Heart left ventricle (tissue), 16 donors: ENCODE measurements around the gene RGP1. TPM values are rescaled to one million over a fixed set of nuclear protein-coding genes. Genes with fewer than 3 reads are reported as not detected.

Source experiments
- ATAC-seq, 4 donors: fragments of 200-7000 bp; cut with Tn5 transposase; one replicate each; pipeline ENCODE4 v1.9.1; 2020 to 2022; ENCODE audit warnings: moderate library complexity in 4 of 4, mild to moderate bottlenecking in 3 of 4, moderate number of reproducible peaks in 1 of 4
- DNase-seq, 5 donors: peaks; one replicate each; pipeline ENCODE4 v3.0.0-alpha.2; 2020
- H3K27ac ChIP-seq, 12 donors: fragments of 200-600 bp; sonication (generic) in 4 of 12; one replicate each; pipeline versions ENCODE4 v1.5.0 to v1.8.0; 2016 to 2022; ENCODE audit warnings: mild to moderate bottlenecking in 2 of 12
- H3K27me3 ChIP-seq, 9 donors: fragments of 200-600 bp; sonication (generic) in 2 of 9; one replicate each; pipeline versions ENCODE4 v1.5.1 to v1.8.0; 2016 to 2022; ENCODE audit warnings: mild to moderate bottlenecking in 3 of 9
- H3K36me3 ChIP-seq, 9 donors: fragments of 200-600 bp; sonication (generic) in 2 of 9; one replicate each; pipeline versions ENCODE4 v1.5.0 to v1.8.0; 2018 to 2022; ENCODE audit warnings: mild to moderate bottlenecking in 2 of 9
- H3K4me1 ChIP-seq, 12 donors: fragments of 200-600 bp; sonication (generic) in 4 of 12; one replicate each; pipeline versions ENCODE4 v1.5.0 to v1.8.0; 2016 to 2022; ENCODE audit warnings: mild to moderate bottlenecking in 3 of 12
- H3K4me3 ChIP-seq, 12 donors: fragments of 200-600 bp; sonication (generic) in 4 of 12; one replicate each; pipeline versions ENCODE4 v1.5.0 to v1.8.0; 2017 to 2022; ENCODE audit warnings: mild to moderate bottlenecking in 9 of 12, moderate library complexity in 4 of 12
- H3K9me3 ChIP-seq, 12 donors: fragments of 200-600 bp; sonication (generic) in 4 of 12; one replicate each; pipeline versions ENCODE4 v1.5.0 to v1.8.0; 2016 to 2022; ENCODE audit warnings: mild to moderate bottlenecking in 1 of 12
- POLR2A ChIP-seq, 2 donors: fragments of 450-650 bp; IDR thresholded peaks; one replicate each; pipeline ENCODE4 v1.6.1; 2017; ENCODE audit warnings: antibody characterized with exemption in 2 of 2, mild to moderate bottlenecking in 2 of 2, moderate library complexity in 2 of 2
- WGBS, 4 donors: extraction: QIAGEN DNeasy Blood & Tissue Kit in 2 of 4; methylation state at CpG; one replicate each; pipeline versions ENCODE4 v1.1.5 to v1.1.7; 2013 to 2018; 5-methylcytosine and 5-hydroxymethylcytosine counted together
- intact Hi-C, 10 donors: fragments of 100-400 bp; cut with DNase I; formaldehyde crosslinking; loops; one replicate each; pipeline versions ENCODE4 v1.11.1 to v1.14.2; 2022
- polyA plus RNA-seq, 2 donors: library from polyadenylated mRNA; stranded (reverse); fragments of 200-250 nt; gene quantifications; one replicate each; pipeline ENCODE4 v1.2.3, GENCODE V29; 2013
- total RNA-seq, 9 donors: library from RNA; depleted of rRNA in 2 of 9; stranded (reverse); fragments of >200 nt in 2 of 9; fragmentation: NEBNext Ultra II Directional in 3 of 9; extraction: Animal tissue kit (Norgen Biotek cat#: 25700) in 3 of 9; gene quantifications; one replicate each; pipeline versions ENCODE4 v1.1.0 to v1.2.4, GENCODE V29; 2016 to 2023
- TF ChIP-seq, protein P1 (sequence below), 12 donors: fragments of 200-600 bp; sonication (generic) in 4 of 12; IDR thresholded peaks; one replicate each; pipeline versions ENCODE4 v1.5.0 to v1.8.0; 2018 to 2022; ENCODE audit warnings: antibody characterized with exemption in 12 of 12, mild to moderate bottlenecking in 5 of 12
- donor health status: ischemic (EF 13 %, LVEDD 7.1; RV severe dilation, severe dysfunction).
- donor health status: healthy with polysubstance abuse.
- donor health status: DM: no; HTN: yes; CAD: no.
- donor health status: DM: no; HTN: no; CAD: no.
- donor health status: ischemic (EF 25% LVEDD 6.9; RV normal size, moderate dysfunction).
- donor health status: ischemic (EF 25% LVEDD 5.7; RV mildly dilated, moderate dysfunction).
- donor health status: healthy.
- donor health status: DM: yes; HTN: yes; CAD: no.
- donor health status: ischemic (EF 35%, LVEDD 5.7; RV mildly dilated, moderate dysfunction).
- donor health status: nonischemic (EF 11% LVEDD 7.7; RV severe dilation, severe dysfunction).
- donor health status: DM: yes; HTN: yes; CAD: no.
- donor health status: PGD.
- donor health status: ischemic (EF 29% LVEDD 5.4; RV normal size, mild dysfunction).
- donor health status: nonischemic (EF 23%, LVEDD 6.1; RV moderate dilation, normal function).

Gene RGP1
- total and polyA plus RNA-seq, 11 donors, result 14.7 to 38.8 (median 30.7) TPM

DNA sequence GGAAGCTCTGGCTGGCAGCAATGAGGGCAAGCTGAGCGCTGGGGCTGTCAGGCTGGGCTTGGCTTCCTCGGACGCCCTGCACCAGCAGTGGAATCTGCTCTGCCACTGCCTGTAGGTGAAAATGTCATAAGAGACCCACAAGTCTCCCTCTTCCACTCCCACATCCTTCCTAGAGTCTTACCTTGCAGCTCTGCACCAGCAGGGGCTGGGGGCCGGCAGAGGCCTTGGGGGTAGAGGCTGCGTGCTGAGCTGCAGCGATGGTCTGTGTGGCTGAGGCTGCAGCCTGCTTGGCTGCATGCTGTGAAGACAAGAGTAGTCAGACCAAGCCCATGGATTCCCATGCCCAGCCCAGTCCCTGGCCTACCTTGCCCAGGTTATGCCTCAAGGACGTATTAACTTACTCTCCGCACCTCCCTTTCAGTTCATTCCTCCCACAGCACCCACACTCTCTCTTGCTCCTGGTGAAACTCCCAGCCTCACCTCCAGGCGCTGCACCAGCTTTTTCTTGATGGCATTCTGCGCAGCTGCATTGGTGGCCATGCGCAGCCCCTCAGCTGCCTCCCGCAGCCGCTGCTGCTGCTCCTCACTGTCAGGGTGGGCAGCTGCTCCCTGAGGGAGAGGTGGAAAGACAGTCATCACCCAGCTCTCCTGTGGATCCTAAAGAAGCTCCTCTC lies 34.4 kb upstream of the RGP1 start:
- Histone ChIP-seq H3K27me3 (no peaks in the 10 kb centered on the region), H3K9me3 (no peaks in the 10 kb centered on the region), H3K36me3 (peaks cover 19 to 100% (median 100%) of the 10 kb centered on the region in 9 donors), H3K4me1 (peaks cover 0 to 11% (median 0%) of the 10 kb centered on the region in 12 donors), H3K27ac (peak overlapping the region in 1 of 12 donors; percentile 24), H3K4me3 (no peak overlapping the region)
- no peak for TF ChIP-seq POLR2A (IDR thresholded peaks at IDR 0.05)
- TF ChIP-seq, protein P1, sequence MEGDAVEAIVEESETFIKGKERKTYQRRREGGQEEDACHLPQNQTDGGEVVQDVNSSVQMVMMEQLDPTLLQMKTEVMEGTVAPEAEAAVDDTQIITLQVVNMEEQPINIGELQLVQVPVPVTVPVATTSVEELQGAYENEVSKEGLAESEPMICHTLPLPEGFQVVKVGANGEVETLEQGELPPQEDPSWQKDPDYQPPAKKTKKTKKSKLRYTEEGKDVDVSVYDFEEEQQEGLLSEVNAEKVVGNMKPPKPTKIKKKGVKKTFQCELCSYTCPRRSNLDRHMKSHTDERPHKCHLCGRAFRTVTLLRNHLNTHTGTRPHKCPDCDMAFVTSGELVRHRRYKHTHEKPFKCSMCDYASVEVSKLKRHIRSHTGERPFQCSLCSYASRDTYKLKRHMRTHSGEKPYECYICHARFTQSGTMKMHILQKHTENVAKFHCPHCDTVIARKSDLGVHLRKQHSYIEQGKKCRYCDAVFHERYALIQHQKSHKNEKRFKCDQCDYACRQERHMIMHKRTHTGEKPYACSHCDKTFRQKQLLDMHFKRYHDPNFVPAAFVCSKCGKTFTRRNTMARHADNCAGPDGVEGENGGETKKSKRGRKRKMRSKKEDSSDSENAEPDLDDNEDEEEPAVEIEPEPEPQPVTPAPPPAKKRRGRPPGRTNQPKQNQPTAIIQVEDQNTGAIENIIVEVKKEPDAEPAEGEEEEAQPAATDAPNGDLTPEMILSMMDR (IDR thresholded peaks at IDR 0.05), result no peak
- DNase-seq (no peak), ATAC-seq (no peak)
- intact Hi-C loops, result loop anchor here in 1 of 10 donors (5.0 kb wide), 1 partner anchor 37 kb away; no protein-coding TSS in a partner anchor
- 93 to 95% (median 94%) methylated on average over 12 to 13 of the region's 13 CpGs for WGBS, 4 donors

DNA sequence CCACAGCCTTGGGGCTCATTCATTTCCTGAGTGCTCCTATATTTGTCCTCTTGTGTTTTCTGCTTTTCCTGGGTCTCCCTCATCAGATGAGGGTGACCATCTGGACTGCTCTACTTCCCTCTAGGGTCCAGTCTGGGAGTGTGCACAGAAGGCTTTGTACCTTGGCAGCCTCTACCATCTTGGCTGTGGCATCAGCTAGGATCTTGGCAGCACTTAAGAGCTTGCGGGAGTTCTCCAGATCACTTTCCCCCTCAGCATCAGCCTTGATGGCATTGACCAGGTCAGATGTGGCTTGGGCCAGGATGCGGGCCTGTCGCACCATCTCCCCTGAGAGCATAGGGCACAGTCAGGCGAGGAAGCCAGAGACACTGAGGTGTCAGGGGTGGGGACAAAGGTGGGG lies 32.9 kb upstream of the RGP1 start:
- WGBS, 4 donors, result 87 to 92% (median 88%) methylated on average over 4 of the region's 4 CpGs
- no peak for DNase-seq
- TF ChIP-seq, protein P1 (IDR thresholded peaks at IDR 0.05), result no peak
- no peak for TF ChIP-seq POLR2A (IDR thresholded peaks at IDR 0.05)

DNA sequence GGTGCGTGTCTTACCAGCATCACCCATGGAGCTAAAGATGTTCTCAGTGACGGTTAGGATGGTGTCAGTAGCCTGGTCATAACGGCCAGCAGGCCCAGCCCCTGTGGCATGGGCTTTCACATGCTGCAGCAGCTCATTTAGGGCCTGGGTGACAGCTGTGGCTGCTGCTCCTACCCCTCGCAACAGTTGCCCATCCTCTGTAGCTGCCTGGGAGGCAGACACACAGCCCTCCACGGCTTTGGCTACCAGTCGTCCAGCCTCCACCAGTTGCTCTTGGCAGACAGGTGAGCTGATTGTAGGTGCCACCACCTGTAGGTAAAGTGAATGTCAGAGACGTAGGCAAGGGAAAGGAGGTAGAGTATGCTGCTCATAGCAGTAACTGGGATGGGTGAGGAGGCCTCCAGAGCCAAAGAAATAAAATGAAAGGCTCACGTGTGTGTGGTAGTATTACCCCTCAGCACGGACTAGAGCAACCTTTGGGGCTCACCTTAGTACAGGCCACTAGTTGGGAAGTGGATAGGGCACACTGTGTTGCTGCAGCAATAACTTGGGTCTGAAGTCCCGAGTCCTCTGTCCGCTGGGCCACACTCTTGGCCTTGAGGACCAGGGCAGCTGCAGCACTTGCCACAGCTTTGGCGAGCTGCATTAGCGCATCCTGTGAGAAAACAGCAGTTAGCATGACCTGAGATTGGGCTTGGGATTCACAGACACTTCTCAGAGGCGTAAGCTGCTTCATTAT lies 31.8 kb upstream of the RGP1 start:
- no peaks in the 10 kb centered on the region for H3K9me3 ChIP-seq
- peaks cover 19 to 100% (median 100%) of the 10 kb centered on the region in 9 donors for H3K36me3 ChIP-seq
- no peak overlapping the region for H3K27ac ChIP-seq
- no peaks in the 10 kb centered on the region for H3K27me3 ChIP-seq
- no peak for TF ChIP-seq POLR2A (IDR thresholded peaks at IDR 0.05)
- TF ChIP-seq, protein P1 (IDR thresholded peaks at IDR 0.05), result no peak
- 89 to 92% (median 90%) methylated on average over 8 to 14 of the region's 14 CpGs for WGBS, 4 donors
- intact Hi-C loops, result no loop called here
- DNase-seq (no peak), ATAC-seq (no peak)
- H3K4me1 ChIP-seq, result no peaks in the 10 kb centered on the region
- H3K4me3 ChIP-seq, result no peak overlapping the region

More for the DNA sequence above, 32.9 kb upstream of the RGP1 start:
- Histone ChIP-seq H3K4me1 (peaks cover 0 to 3% (median 0%) of the 10 kb centered on the region in 12 donors), H3K4me3 (no peak overlapping the region), H3K9me3 (no peaks in the 10 kb centered on the region), H3K36me3 (peaks cover 19 to 100% (median 100%) of the 10 kb centered on the region in 9 donors), H3K27ac (no peak overlapping the region), H3K27me3 (no peaks in the 10 kb centered on the region)
- intact Hi-C loops, result loop anchor here in 1 of 10 donors (1.0 kb wide), 1 partner anchor 15 kb away; no protein-coding TSS in a partner anchor
- peak in 2 of 4 donors; percentile 3 to 10 for ATAC-seq
